Activated naive CD4-positive, alpha-beta T cell treated with anti-CD3 and anti-CD28 coated beads, Interleukin-2, amount 50 U/mL, for 72 hours (primary cell): ENCODE data around the gene STAC3. TPM values are rescaled to one million over a fixed set of nuclear protein-coding genes. Genes with fewer than 3 reads are reported as not detected.

ENCODE experiments used
- ATAC-seq, 2 donors: fragments of 150-1000 bp; cut with Tn5 transposase; 2 replicates each; pipeline ENCODE4 v1.10.0; 2021; ENCODE audit warnings: mild to moderate bottlenecking in 2 of 2, moderate library complexity in 2 of 2
- DNase-seq, 2 donors: peaks; one replicate each; pipeline ENCODE4 v3.0.0; 2021 to 2022; ENCODE audit warnings: low spot score in 2 of 2
- H3K27ac Mint-ChIP-seq, 2 donors: one replicate each; pipeline ENCODE4 v1.8.0; 2022; ENCODE audit warnings: mild to moderate bottlenecking in 2 of 2, mixed read lengths in 2 of 2
- H3K36me3 Mint-ChIP-seq, 2 donors: one replicate each; pipeline ENCODE4 v1.8.0; 2022; ENCODE audit warnings: mixed read lengths in 2 of 2
- H3K9me3 Mint-ChIP-seq, 2 donors: one replicate each; pipeline ENCODE4 v1.8.0; 2022; ENCODE audit warnings: mixed read lengths in 2 of 2
- total RNA-seq, 2 donors: library from RNA; stranded (reverse); gene quantifications; one replicate each; pipeline ENCODE4 v1.2.3, GENCODE V29; 2022

Gene STAC3
- total RNA-seq, 2 donors from 2014 or later: 2.8 to 5.4 TPM

GRCh38 chr12:57211791-57212700 is 38.9 kb downstream of the STAC3 start:
- no peak for ATAC-seq
- no peaks in the 10 kb centered on the region for H3K36me3 Mint-ChIP-seq

GRCh38 chr12:57210926-57211692 is 39.9 kb downstream of the STAC3 start:
- Mint-ChIP-seq H3K27ac (no peak overlapping the region), H3K36me3 (no peaks in the 10 kb centered on the region), H3K9me3 (no peaks in the 10 kb centered on the region)
- no peak for DNase-seq
- no peak for ATAC-seq

More at GRCh38 chr12:57211791-57212700, 38.9 kb downstream of the STAC3 start:
- DNase-seq: no peak
- Mint-ChIP-seq H3K9me3 (no peaks in the 10 kb centered on the region), H3K27ac (no peak overlapping the region)

GRCh38 chr12:57210461-57210860 is 40.5 kb downstream of the STAC3 start:
- ATAC-seq (no peak), DNase-seq (no peak)
- H3K36me3 Mint-ChIP-seq: no peaks in the 10 kb centered on the region
- H3K9me3 Mint-ChIP-seq: no peaks in the 10 kb centered on the region
- no peak overlapping the region for H3K27ac Mint-ChIP-seq

GRCh38 chr12:57209916-57210315 is 41.1 kb downstream of the STAC3 start:
- ATAC-seq (no peak), DNase-seq (no peak)
- Mint-ChIP-seq H3K9me3 (no peaks in the 10 kb centered on the region), H3K36me3 (no peaks in the 10 kb centered on the region), H3K27ac (peak overlapping the region in 1 of 2 donors; percentile 68)

GRCh38 chr12:57208631-57209282 is 42.2 kb downstream of the STAC3 start:
- Mint-ChIP-seq H3K9me3 (no peaks in the 10 kb centered on the region), H3K27ac (no peak overlapping the region), H3K36me3 (no peaks in the 10 kb centered on the region)

GRCh38 chr12:57207731-57208630 is 43.0 kb downstream of the STAC3 start:
- DNase-seq: no peak
- H3K36me3 Mint-ChIP-seq: no peaks in the 10 kb centered on the region
- H3K27ac Mint-ChIP-seq: no peak overlapping the region
- no peaks in the 10 kb centered on the region for H3K9me3 Mint-ChIP-seq
- ATAC-seq: no peak

More at GRCh38 chr12:57208631-57209282, 42.2 kb downstream of the STAC3 start:
- ATAC-seq (no peak), DNase-seq (no peak)

- ATAC-seq (no peak), DNase-seq (no peak)
- Mint-ChIP-seq H3K9me3 (no peaks in the 10 kb centered on the region), H3K27ac (no peak overlapping the region), H3K36me3 (no peaks in the 10 kb centered on the region)
Measured at GRCh38 chr12:57205931-57206330, 45.1 kb downstream of the STAC3 start.

- Mint-ChIP-seq H3K9me3 (no peaks in the 10 kb centered on the region), H3K27ac (no peak overlapping the region), H3K36me3 (no peaks in the 10 kb centered on the region)
- DNase-seq (no peak), ATAC-seq (no peak)
Measured at GRCh38 chr12:57205186-57205585, 45.8 kb downstream of the STAC3 start.

- ATAC-seq (no peak), DNase-seq (no peak)
- no peaks in the 10 kb centered on the region for H3K9me3 Mint-ChIP-seq
- no peaks in the 10 kb centered on the region for H3K36me3 Mint-ChIP-seq
- no peak overlapping the region for H3K27ac Mint-ChIP-seq
Measured at GRCh38 chr12:57204454-57204853, 46.5 kb downstream of the STAC3 start.

GRCh38 chr12:57203791-57204190 is 47.2 kb downstream of the STAC3 start:
- Mint-ChIP-seq H3K9me3 (no peaks in the 10 kb centered on the region), H3K27ac (no peak overlapping the region), H3K36me3 (no peaks in the 10 kb centered on the region)
- ATAC-seq (no peak), DNase-seq (no peak)

GRCh38 chr12:57203201-57203600 is 47.8 kb downstream of the STAC3 start:
- DNase-seq (no peak), ATAC-seq (no peak)
- no peaks in the 10 kb centered on the region for H3K36me3 Mint-ChIP-seq
- H3K9me3 Mint-ChIP-seq: no peaks in the 10 kb centered on the region
- H3K27ac Mint-ChIP-seq: no peak overlapping the region

- Mint-ChIP-seq H3K36me3 (no peaks in the 10 kb centered on the region), H3K9me3 (no peaks in the 10 kb centered on the region), H3K27ac (no peak overlapping the region)
- ATAC-seq (no peak), DNase-seq (no peak)
Measured at GRCh38 chr12:57202321-57202720, 48.7 kb downstream of the STAC3 start.

- Mint-ChIP-seq H3K36me3 (no peaks in the 10 kb centered on the region), H3K9me3 (no peaks in the 10 kb centered on the region), H3K27ac (no peak overlapping the region)
- ATAC-seq: no peak
- DNase-seq: no peak
Measured at GRCh38 chr12:57201631-57202030, 49.4 kb downstream of the STAC3 start.

- H3K27ac Mint-ChIP-seq: no peak overlapping the region
- H3K36me3 Mint-ChIP-seq: no peaks in the 10 kb centered on the region
- DNase-seq (no peak), ATAC-seq (no peak)
- no peaks in the 10 kb centered on the region for H3K9me3 Mint-ChIP-seq
Measured at GRCh38 chr12:57201219-57201618, 49.8 kb downstream of the STAC3 start.

- ATAC-seq (no peak), DNase-seq (no peak)
- no peaks in the 10 kb centered on the region for H3K9me3 Mint-ChIP-seq
- no peaks in the 10 kb centered on the region for H3K36me3 Mint-ChIP-seq
- no peak overlapping the region for H3K27ac Mint-ChIP-seq
Measured at GRCh38 chr12:57200497-57200896, 50.5 kb downstream of the STAC3 start.

GRCh38 chr12:57199191-57199590 is 51.8 kb downstream of the STAC3 start:
- ATAC-seq (no peak), DNase-seq (no peak)
- H3K9me3 Mint-ChIP-seq: no peaks in the 10 kb centered on the region
- no peaks in the 10 kb centered on the region for H3K36me3 Mint-ChIP-seq
- no peak overlapping the region for H3K27ac Mint-ChIP-seq
